B cell (primary cell): ENCODE results near the gene SPPL2B. TPM values are rescaled to one million over a fixed set of nuclear protein-coding genes. Genes with fewer than 3 reads are reported as not detected.
A peak's percentile ranks its signal among the peaks of the same experiment; 100 is the strongest.

Experiments used
- ATAC-seq: fragments of 200-7000 bp; cut with Tn5 transposase; one replicate; pipeline ENCODE4 v1.10.0; 2021; ENCODE audit warnings: low read depth, mild to moderate bottlenecking, moderate number of reproducible peaks, moderate library complexity
- CTCF ChIA-PET: fragments of 350-600 bp; sonication (Branson Sonifier 250); formaldehyde crosslinking; loops from one replicate; lab custom pipeline; 2021; ENCODE audit warnings: antibody characterized with exemption, inconsistent platforms; lab: Charles Lee
- POLR2A ChIA-PET: fragments of 350-600 bp; sonication (Branson Sonifier 250); formaldehyde crosslinking; loops from one replicate; lab custom pipeline; 2021; ENCODE audit warnings: antibody characterized with exemption; lab: Charles Lee
- DNase-seq: peaks from one replicate; pipeline ENCODE4 v3.0.0; 2013
- H2AFZ ChIP-seq: 2 replicates; pipeline ENCODE4 v1.6.1; 2012; ENCODE audit warnings: mild to moderate bottlenecking, low read depth, low read length; ENCODE audit not compliant: insufficient read depth, poor library complexity, severe bottlenecking
- H3K27ac ChIP-seq, 2 donors: 1 replicate in 1 of 2; 2 replicates in 1 of 2; pipeline ENCODE4 v1.5.1; 2012 to 2013; ENCODE audit warnings: low read length in 2 of 2, mild to moderate bottlenecking in 2 of 2, moderate library complexity in 1 of 2
- H3K27me3 ChIP-seq, 4 experiments: fragments of 200-600 bp in 1 of 4; sonication (generic) in 1 of 4; replicated peaks in 1 of 4; 1 replicate in 2 of 4; 2 replicates in 2 of 4; pipeline versions ENCODE4 v1.6.1 to v1.7.0; 2013 to 2016; ENCODE audit warnings: low read length in 3 of 4, mild to moderate bottlenecking in 2 of 4, mixed read lengths in 1 of 4, moderate library complexity in 1 of 4; ENCODE audit not compliant: insufficient read depth in 4 of 4, control insufficient read depth in 3 of 4; ENCODE audit errors: control extremely low read depth in 1 of 4
- H3K36me3 ChIP-seq, 2 experiments: replicated peaks in 1 of 2; 1 replicate in 1 of 2; 2 replicates in 1 of 2; pipeline versions ENCODE4 v1.6.1 to v1.7.1; 2013; ENCODE audit warnings: low read length in 1 of 2; ENCODE audit not compliant: insufficient read depth in 2 of 2, control insufficient read depth in 1 of 2; ENCODE audit errors: control extremely low read depth in 1 of 2, extremely low read depth in 1 of 2
- H3K4me1 ChIP-seq, 2 donors: fragments of 200-600 bp in 1 of 2; sonication (generic) in 1 of 2; 1 replicate in 1 of 2; 2 replicates in 1 of 2; pipeline versions ENCODE4 v1.5.1 to v1.6.1; 2013 to 2017; ENCODE audit warnings: low read length in 2 of 2; ENCODE audit not compliant: control insufficient read depth in 2 of 2, insufficient read depth in 2 of 2
- H3K4me2 ChIP-seq: replicated peaks from 2 replicates; pipeline ENCODE3; 2012; ENCODE audit warnings: mild to moderate bottlenecking, low read depth, low read length; ENCODE audit not compliant: poor library complexity, severe bottlenecking
- H3K4me3 ChIP-seq, 5 experiments: fragments of 200-600 bp in 1 of 5; sonication (generic) in 1 of 5; 1 replicate in 3 of 5; 2 replicates in 2 of 5; pipeline versions ENCODE4 v1.5.1 to v1.7.0; 2011 to 2016; ENCODE audit warnings: low read length in 4 of 5, mild to moderate bottlenecking in 4 of 5, low read depth in 2 of 5, control low read depth in 1 of 5, moderate library complexity in 1 of 5; ENCODE audit not compliant: insufficient read depth in 1 of 5; ENCODE audit errors: control extremely low read depth in 1 of 5, extremely low read depth in 1 of 5
- H3K79me2 ChIP-seq: fragments of 200-600 bp; sonication (generic); one replicate; pipeline ENCODE4 v1.6.0; 2016; ENCODE audit warnings: low read length; ENCODE audit not compliant: control insufficient read depth, insufficient read depth
- H3K9ac ChIP-seq: fragments of 200-600 bp; sonication (generic); 2 replicates; pipeline ENCODE4 v1.6.1; 2017; ENCODE audit warnings: mild to moderate bottlenecking, low read length, moderate library complexity
- H3K9me3 ChIP-seq, 3 donors: one replicate each; pipeline versions ENCODE4 v1.6.1 to v1.7.1; 2013; ENCODE audit warnings: low read length in 2 of 3; ENCODE audit not compliant: control insufficient read depth in 2 of 3, insufficient read depth in 1 of 3; ENCODE audit errors: control extremely low read depth in 1 of 3
- H4K20me1 ChIP-seq: 2 replicates; pipeline ENCODE4 v1.6.0; 2012; ENCODE audit warnings: mild to moderate bottlenecking, low read length; ENCODE audit not compliant: insufficient read depth, control insufficient read depth, poor library complexity, severe bottlenecking
- H3K27ac Mint-ChIP-seq: one replicate; pipeline ENCODE4 v1.8.0; 2021; ENCODE audit warnings: mixed read lengths
- H3K27me3 Mint-ChIP-seq: one replicate; pipeline ENCODE4 v1.8.0; 2021; ENCODE audit warnings: mixed read lengths
- H3K4me1 Mint-ChIP-seq: one replicate; pipeline ENCODE4 v1.8.0; 2021; ENCODE audit warnings: mixed read lengths
- H3K4me3 Mint-ChIP-seq: one replicate; pipeline ENCODE4 v1.8.0; 2021; ENCODE audit warnings: mixed read lengths
- H3K9me3 Mint-ChIP-seq: one replicate; pipeline ENCODE4 v1.8.0; 2022; ENCODE audit warnings: mixed read lengths; ENCODE audit not compliant: insufficient read depth
- EZH2 ChIP-seq: IDR thresholded peaks from 2 replicates; pipeline ENCODE4 v1.6.1; 2012; ENCODE audit warnings: borderline replicate concordance, low read depth, mild to moderate bottlenecking, moderate library complexity, low read length; ENCODE audit not compliant: insufficient read depth, poor library complexity, severe bottlenecking
- WGBS: methylation state at CpG from one replicate; pipeline ENCODE4 v1.1.5; 2013; ENCODE audit warnings: missing lambda C conversion rate; ENCODE audit not compliant: insufficient coverage; 5-methylcytosine and 5-hydroxymethylcytosine counted together
- intact Hi-C: fragments of 100-400 bp; cut with micrococcal nuclease; formaldehyde crosslinking; loops from one replicate; pipeline ENCODE4 v1.10.0; 2022
- polyA plus RNA-seq: library from polyadenylated mRNA; depleted of rRNA; stranded (reverse); fragments of >200 nt; gene quantifications from 2 replicates; pipeline ENCODE4 v1.2.3, GENCODE V29; 2012
- total RNA-seq, 2 donors: library from RNA; stranded (reverse); fragments of 120-200 nt in 1 of 2; gene quantifications; 1 replicate in 1 of 2; 2 replicates in 1 of 2; pipeline versions ENCODE4 v1.2.3 to v1.2.4, GENCODE V29; 2013 to 2022
- TF ChIP-seq, protein P1 (sequence below): fragments of 200-600 bp; IDR thresholded peaks from one replicate; pipeline ENCODE4 v1.8.0; 2022; ENCODE audit warnings: antibody characterized with exemption, mild to moderate bottlenecking

SPPL2B gene
- total and polyA plus RNA-seq, 2 donors (not counting 1 experiment from before 2014, with no cell fraction given) = 415 to 479 TPM

DNA sequence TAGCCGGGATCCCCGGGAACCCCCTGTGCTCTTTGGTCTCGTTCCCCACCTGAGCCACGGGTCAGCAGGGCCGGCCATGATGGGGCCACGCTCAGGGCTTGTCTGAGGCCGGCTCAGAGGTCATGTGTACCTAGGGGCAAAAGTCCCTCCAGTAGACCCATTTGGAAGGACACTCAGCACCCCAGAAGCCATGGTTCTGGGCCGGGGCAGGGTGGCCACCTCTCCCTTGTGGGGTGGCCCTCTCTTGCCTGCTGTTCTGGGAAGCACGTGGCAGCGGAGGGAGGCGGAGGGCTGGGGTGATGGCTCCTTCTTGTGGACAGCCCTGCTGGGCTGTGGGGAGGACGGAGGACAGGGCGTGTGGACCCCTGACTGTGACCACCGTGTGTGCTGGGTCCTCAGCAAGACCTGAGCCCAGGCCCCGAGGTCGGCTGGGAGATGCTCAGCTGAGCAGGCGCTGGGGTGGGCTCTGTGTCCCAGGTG is 40.1 kb upstream of the SPPL2B start:
- Histone ChIP-seq H4K20me1 (peaks cover 26% of the 10 kb centered on the region), H3K4me2 (peak overlapping the region; percentile 82), H3K27me3 (no peaks in the 10 kb centered on the region), H3K4me1 (peaks cover 32 to 47% of the 10 kb centered on the region in 2 donors), H3K4me3 (no peak overlapping the region), H3K27ac (peak overlapping the region; percentile 75 to 81), H3K79me2 (peaks cover 45% of the 10 kb centered on the region), H3K9ac (no peak overlapping the region), H2AFZ (no peak overlapping the region), H3K36me3 (peaks cover 0 to 6% of the 10 kb centered on the region in 2 experiments), H3K9me3 (no peaks in the 10 kb centered on the region)
- POLR2A ChIA-PET = interaction anchor here (0.5 to 3.4 kb wide), 17 partner anchors 9 to 934 kb away, joined by 3 to 65 read pairs (median 5); partner anchors contain the start of genes LSM7 and SPPL2B
- Mint-ChIP-seq H3K9me3 (no peaks in the 10 kb centered on the region), H3K27ac (peak overlapping the region; percentile 87), H3K4me3 (peak overlapping the region; percentile 97), H3K27me3 (no peaks in the 10 kb centered on the region), H3K4me1 (peaks cover 38% of the 10 kb centered on the region)
- intact Hi-C loops = loop anchor here (2.0 to 5.0 kb wide), 2 partner anchors 14 to 36 kb away; no protein-coding TSS in a partner anchor
- 82% methylated on average over 16 of the region's 17 CpGs for WGBS
- CTCF ChIA-PET = interaction anchor here (0.6 to 3.2 kb wide), 17 partner anchors 10 to 192 kb away, joined by 3 to 30 read pairs (median 3); partner anchors contain the start of gene PLEKHJ1
- ATAC-seq = no peak
- TF ChIP-seq, protein P1, sequence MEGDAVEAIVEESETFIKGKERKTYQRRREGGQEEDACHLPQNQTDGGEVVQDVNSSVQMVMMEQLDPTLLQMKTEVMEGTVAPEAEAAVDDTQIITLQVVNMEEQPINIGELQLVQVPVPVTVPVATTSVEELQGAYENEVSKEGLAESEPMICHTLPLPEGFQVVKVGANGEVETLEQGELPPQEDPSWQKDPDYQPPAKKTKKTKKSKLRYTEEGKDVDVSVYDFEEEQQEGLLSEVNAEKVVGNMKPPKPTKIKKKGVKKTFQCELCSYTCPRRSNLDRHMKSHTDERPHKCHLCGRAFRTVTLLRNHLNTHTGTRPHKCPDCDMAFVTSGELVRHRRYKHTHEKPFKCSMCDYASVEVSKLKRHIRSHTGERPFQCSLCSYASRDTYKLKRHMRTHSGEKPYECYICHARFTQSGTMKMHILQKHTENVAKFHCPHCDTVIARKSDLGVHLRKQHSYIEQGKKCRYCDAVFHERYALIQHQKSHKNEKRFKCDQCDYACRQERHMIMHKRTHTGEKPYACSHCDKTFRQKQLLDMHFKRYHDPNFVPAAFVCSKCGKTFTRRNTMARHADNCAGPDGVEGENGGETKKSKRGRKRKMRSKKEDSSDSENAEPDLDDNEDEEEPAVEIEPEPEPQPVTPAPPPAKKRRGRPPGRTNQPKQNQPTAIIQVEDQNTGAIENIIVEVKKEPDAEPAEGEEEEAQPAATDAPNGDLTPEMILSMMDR = no peak
- no peak for TF ChIP-seq EZH2
- DNase-seq = no peak
